Erythroblast (primary cell): ENCODE results near the gene ATP1A4.

ENCODE experiments used
- GATA1 ChIP-seq: IDR thresholded peaks from 2 replicates; pipeline ENCODE4 v1.6.1; 2011; ENCODE audit warnings: low read depth, mild to moderate bottlenecking, control low read depth, low read length, moderate library complexity
- POLR2A ChIP-seq: IDR thresholded peaks from 2 replicates; pipeline ENCODE4 v1.6.1; 2011; ENCODE audit warnings: mild to moderate bottlenecking, low read length

GRCh38 chr1:160113407-160113806 lies 38.0 kb upstream of the ATP1A4 start:
- TF ChIP-seq POLR2A: no peak
- no peak for TF ChIP-seq GATA1
